ENCODE results near the gene TDP1.

- TF ChIP-seq CTCF (IDR thresholded peaks at IDR 0.05) (no peak), EZH2 (IDR thresholded peaks at IDR 0.05) (no peak), EZH2phosphoT487 (IDR thresholded peaks at IDR 0.05) (no peak)
These were observed 33.5 kb upstream of the TDP1 start for GRCh38 chr14:89922031-89922907.

Measured in neural progenitor cell (in vitro differentiated cells).